GM21576 (cell line): ENCODE results near the gene ROR1.
"Not testable (repeated sequence)": the region's sequence is repeated elsewhere in the genome, so short reads cannot be mapped to it uniquely, and the experiment has no call there.

Experiments
- ATAC-seq: cut with Tn5 transposase; IDR thresholded peaks from one replicate; pipeline ENCODE4 v1.9.1; 2021; ENCODE audit warnings: mild to moderate bottlenecking, moderate library complexity; ENCODE audit not compliant: unreplicated experiment

Gene ROR1

DNA sequence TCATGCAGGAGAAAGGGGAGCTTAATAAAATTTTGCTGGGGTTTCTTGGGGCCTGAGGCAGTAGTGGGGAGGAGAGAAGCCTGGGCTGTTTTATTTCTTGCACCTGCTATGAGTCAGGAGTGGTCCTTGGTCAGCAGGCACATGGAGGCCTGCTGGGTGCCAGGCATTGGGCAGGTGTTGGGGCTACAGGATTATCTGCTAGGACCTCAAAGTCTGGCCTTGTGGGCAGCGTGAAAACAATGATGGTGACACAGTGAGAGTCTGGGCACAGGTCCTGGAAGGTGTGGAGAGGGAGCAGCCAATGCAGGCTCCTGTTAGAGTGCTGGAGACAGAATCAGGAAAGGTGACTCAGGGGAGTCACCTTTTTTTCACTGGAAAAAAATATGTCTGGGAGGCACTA lies 17.2 kb downstream of the ROR1 start:
- ATAC-seq = no peak

DNA sequence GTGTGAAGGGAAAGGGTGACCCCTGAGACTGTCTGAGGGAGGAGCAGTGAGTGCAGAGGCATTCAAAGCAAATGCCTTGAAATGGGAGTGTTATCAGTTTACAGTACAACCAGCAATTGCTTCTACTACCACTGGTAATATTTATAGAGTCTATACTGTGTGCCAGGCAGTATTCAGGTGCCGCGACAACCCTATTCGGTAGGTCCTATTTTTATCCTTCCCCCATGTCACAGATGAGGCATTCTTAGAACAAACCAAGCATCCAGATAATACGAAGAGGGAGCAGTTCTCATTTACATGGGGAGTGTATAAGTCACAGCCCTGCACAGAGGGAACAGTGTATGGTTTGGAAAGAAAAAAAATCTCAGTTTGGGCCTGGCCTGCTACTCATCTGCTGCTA lies 18.3 kb downstream of the ROR1 start:
- no peak for ATAC-seq

DNA sequence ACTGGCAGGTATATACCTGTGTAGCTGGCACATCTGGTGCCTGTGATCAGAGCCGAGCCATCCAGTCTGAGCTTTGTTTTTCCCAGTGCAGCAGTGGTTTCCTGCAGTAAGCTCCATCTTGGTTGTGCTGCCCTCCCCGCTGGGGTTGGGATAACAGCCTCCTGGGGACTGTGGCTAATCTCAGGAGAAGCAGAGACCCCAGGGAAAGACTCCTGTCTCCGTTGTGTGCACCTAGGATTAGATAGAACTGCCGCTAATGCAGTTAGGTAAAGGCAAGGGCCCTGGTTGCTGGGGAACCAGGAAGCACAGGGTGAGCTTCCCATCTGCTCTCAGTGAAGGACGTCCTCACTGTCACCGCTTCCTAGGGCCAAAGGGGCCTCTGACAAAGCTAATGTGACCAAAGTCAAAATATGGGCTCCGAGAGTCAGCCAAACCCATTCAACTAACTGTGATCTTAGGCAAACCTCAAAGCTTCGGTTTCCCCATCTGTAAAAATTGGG lies 20.0 kb downstream of the ROR1 start:
- no peak for ATAC-seq

DNA sequence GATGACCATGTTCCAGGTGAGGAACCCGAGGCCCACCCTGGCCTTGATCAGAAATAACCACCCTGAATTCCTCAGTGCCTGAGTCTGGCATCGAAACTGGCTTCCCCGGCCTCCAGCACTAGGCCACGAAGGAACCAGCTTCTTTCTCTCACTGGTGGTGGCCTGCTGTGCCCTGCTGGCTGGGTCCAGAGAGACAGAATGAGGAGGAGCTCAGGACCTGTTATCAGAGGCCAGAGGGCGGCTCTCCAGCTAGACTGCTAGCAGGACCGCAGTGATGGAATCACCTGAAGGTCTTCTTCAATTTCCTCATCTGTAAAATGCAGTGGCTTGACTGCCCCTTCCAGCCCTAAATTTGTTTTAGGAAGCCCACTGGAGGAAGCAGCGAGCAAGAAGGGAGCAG lies 20.5 kb downstream of the ROR1 start:
- no peak for ATAC-seq

DNA sequence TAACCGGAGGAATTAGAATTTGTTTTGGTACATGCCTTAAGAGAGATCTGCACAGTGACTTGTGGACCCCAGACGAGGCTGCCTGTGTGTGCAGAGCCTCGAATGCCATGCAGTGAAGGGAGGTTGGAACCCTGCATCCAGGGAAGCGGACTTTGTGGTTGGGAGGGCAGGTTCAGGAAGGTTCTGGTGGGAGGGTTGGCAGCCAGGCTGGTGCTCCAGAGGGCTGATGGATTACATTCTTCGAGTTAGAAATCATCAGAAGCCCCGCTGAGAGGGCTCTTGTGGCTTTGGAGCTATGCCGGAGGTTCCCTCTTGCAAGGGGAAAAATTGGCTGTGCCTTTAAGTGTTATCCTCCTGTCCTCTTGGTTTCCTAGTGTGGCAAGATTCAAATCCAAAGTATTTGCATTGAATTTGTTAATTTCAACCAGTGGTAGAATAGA lies 21.1 kb downstream of the ROR1 start:
- no peak for ATAC-seq

DNA sequence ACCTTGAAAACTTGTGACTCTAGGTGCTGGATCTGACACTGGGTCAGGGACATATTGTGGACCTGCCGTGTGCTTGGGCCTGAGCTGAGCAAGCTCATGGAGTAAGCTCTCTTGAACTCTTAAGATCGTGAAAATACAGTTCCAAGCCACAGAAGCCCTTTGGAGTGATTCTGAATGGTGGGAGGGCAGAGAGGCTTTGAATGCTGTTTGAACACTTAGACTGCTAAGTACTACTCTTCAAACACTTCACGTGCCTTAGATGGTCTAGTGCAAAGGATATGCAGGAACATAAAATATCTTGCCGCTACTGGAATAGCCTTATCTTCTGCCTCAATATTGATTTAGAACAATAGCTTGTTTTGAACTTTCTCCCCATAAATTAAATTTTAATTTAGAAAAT lies 21.6 kb downstream of the ROR1 start:
- no peak for ATAC-seq

DNA sequence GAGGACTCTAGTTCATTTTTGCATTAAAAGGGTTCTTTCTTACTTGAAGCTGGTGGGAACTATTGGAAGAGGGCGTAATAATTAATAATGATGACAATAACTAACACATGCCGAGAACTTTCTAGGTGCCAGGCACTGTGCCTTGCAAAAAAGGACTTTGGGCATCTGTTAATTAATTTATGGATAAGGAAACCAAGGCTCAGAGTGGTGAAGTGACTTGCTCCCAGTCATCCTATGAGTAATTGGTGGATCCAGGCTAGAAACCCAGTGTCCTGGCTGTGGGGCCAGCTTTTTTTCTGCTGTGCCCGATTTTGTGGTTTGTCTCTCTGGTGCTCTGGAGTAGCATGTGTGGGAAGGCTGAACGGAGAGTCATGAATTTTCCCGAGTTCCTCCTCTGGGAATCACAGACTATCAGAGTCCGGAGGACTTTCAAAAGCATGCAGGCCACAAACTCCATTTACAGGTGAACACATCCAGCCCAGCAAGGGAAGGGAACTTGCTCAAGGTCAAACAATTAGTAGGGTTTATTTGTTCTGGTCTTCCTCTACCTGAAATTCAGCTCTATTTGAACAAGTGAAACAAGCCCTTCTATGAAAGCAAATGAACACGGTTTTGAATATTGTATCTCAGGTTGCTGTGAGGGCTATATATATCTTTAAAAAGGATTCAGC lies 23.4 kb downstream of the ROR1 start:
- ATAC-seq = no peak

DNA sequence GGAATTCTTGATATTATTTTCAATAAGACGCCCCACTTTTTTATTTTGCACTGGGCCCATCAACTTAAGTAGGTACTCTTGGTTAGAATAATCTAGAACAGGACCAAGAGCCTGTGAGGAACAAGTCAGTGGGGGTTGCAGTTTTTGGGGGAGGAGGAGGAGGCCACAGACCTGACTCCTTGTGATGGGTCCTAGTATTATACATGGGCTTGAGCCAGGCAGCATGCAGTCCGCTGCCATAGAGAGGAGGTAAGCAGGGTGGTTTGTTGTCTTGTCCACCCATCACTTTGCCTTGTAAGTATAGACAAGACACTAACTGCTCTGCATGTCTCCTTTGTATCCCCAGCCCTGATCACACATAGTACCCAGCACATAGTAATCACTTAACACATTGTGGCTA lies 24.5 kb downstream of the ROR1 start:
- no peak for ATAC-seq

DNA sequence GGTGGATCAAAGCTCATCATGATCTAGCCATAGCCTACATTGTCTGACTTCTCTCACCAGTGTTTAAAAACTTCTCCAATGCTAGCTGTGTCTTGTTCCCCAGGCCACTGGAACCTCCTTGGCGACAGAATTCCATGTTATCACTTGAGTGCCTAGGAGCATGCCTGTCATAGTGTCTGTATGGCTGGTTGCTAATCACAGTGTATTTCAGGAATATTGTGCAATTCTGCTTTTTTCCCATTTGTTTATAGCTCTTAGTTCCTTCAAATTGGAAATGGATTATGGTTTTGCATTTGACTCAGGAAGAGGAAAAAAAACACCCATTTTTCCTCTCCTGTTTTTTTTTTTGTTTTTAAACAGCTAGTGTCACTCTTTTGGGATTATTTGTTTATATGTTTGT lies 25.5 kb downstream of the ROR1 start:
- no peak for ATAC-seq

DNA sequence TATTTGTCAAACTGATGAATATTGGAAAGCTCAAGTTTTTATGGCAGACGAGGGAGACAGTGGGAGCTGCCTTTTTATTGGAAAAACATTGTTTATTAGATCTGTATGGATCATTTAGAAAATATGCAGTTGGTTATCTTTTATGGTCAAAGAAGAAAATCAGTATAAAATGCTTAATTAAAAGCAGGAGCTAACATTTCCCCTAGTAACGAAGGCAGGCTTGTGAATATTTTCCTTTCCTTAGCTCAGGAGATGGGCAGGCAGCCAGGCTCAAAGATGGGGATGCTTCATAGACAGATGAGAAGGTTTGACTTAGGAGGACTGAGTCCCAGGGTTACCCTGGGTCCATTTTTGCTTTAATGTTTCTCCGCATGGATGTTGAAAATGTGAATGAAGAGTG lies 26.0 kb downstream of the ROR1 start:
- ATAC-seq = no peak

DNA sequence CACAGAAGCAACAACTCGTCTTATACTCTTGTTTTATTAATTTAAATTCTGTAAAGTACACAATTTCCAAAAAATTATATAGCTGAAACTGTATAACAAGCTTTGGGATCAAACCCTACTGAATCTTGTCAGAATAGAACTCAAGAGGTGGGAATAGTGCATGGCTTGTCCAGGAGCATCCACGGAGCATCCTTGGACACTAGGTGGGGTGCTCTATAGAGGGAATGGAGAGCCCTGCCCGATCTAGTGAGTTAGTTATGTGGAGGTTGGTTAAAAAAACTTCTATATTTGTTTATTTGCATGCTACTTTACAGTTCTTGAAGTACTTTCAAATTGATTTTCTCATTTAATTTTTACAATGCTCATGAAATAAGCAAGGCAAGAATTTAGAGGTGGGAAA lies 28.3 kb downstream of the ROR1 start:
- ATAC-seq = no peak

DNA sequence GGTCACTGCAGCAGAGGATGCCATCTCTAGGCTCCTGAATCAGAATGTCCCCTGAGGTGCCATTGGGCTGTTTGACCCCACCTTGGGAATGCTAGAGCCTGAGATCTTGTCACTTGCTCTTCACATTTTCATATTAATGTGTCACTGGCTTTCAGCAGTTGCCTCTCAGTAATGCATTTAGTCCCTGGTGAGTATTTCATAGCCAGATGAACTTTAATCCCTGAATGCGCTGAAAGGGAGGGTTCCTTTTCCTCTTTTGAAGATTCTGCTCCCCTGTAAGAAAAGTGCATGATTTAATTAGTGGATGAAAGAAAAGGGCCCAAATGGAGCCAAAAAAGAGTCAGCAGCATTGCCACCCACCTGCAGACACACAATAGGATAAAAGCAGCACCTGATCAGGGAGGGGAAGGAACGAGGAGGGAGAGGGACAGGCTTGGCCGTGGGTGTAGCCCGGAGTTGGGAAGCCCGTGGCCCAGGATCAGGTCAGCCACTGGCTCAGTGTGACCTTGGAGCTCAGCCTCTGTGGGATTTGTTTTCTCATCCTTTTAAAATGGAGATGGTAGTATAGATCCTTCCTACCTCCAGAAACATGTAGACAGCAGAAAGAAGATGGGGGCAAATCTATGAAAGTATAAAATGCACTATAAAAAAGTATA lies 31.1 kb downstream of the ROR1 start:
- no peak for ATAC-seq

DNA sequence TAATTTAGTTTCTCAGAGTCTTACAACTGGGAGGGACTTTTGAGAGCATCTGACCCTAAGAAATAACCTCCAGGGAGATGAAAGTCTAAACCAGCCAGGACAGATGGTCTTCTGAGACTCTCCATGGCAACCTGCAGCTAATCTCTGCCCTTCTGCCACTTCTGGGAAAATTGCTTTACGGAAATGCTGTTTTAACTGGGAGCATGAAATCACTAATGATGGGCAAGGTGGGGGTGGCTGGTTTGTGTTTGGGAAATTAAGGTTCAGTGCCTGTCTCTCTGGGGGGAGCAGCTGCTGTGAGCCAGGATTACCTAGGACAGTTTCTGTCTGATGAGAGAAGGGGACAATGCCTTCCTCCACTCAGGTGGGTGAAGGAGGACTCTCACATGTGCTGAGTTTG lies 33.2 kb downstream of the ROR1 start:
- ATAC-seq = no peak

DNA sequence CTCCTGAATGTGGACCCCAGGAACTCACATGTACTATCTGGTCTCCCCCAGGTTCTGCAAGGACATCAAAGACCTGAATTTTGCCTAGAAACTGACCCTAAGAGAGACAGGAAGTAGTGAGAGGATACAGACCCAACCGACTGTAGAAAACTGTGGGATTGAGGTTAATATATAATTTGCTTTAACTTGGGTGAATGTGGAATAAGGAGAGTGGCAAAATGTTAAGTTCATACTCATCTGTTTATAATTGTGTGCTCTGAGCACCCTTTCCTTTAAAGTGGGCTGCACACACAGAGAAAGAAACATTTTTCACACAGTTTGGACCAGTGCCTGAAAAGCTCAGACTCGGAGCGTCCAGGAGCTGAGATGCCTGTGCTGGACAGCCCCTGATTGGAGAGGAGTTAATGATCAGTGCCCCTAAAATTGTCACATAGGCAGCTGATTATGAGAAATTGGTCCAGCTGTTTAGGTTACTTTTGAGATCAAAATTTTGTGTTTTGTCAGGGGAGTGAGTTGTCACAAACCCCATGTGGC lies 37.2 kb downstream of the ROR1 start:
- no peak for ATAC-seq

DNA sequence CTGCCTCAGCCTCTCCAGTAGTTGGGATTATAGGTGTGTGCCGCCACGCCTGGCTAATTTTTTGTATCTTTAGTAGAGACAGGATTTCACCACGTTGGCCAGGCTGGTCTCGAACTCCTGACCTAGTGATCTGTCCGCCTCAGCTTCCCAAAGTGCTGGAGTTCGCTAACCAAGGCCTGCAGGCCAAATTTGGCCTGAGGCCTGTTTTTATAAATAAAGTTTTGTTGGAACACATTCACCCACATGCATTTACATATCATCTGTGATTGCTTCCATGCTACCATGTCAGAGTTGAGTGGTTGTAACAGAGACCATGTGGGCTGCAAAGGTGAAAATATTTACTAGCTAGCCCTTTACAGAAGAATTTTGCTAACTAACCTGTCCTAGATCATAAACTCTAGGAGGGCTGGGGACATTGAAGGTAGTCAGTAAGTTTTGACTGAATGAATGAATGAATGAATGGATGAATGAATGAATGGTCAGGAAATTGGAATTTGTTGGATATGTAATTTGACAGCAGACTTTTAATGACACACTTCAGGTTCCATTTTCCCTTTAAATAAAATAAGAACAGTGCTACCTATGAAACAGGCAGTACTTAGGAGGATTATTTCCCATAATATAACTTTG lies 38.4 kb downstream of the ROR1 start:
- no peak for ATAC-seq

DNA sequence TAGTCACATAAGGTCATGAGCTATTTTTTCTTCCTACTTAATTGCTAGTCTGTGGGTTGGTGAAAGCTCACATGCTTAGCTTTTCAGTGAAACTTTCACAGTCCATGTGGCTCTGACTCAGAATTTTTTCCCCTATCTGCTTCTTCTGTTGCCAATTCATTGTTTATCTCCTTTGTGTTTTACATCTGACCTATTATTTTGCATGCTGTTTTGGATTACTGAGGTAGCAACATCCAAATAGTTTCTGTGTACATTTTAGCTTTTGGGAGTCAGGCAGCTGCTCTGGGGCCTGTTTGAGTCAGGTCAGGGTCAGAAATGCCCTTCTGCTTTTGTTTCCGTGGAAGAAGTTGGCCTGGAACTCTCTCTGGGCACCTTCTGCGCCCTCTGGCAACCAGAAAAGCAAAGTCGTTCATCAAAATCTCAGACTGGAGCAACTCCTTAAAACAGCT lies 40.0 kb downstream of the ROR1 start:
- ATAC-seq = peak; percentile 79

DNA sequence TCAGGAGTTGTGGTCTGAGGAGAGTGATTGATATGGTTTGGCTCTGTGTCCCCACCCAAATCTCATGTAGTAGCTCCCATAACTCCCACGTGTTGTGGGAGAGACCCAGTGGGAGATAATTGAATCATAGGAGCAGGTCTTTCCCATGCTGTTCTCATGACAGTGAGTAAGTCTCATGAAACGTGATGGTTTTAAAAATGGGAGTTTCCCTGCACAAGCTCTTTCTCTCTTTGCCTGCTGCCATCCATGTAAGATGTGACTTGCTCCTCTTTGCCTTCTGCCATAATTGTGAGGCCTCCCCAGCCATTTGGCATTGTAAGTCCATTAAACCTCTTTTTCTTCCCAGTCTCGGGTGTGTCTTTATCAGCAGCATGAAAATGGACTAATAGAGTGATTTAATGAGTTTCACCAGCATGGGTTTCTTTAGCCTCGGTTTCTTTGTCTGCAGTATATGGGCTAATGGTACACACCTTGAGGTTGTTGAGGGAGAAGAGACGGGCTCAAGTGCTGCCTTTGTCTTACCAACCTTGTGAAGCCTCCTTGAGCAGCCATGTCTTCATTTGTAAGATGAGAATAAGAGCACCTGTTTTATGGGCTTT lies 42.5 kb downstream of the ROR1 start:
- not testable (repeated sequence) for ATAC-seq

DNA sequence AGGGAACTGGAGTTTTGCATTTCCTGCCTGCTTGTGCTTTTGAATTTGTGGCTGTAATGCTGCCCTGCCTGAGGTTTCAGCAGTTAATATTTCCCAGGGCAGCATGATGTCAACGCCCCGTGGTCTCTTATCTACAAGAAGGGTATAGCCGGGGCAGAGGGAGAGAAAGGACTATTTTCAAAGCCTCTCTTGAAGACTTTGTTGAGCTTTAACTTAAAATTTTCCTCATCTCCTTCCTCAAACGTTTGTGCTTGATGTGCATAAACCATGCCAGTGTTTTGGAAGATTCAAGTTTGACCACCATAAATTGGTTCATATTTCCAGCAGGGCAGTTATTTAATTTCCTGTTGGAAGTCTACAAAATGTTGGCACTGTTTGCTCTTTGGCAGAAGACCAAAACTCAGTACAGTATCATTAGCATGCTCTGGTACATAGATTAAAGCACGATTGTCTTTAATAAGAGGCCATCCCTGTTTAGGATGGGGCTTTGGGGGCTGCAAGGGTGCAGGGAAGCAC lies 43.4 kb downstream of the ROR1 start:
- ATAC-seq = no peak

DNA sequence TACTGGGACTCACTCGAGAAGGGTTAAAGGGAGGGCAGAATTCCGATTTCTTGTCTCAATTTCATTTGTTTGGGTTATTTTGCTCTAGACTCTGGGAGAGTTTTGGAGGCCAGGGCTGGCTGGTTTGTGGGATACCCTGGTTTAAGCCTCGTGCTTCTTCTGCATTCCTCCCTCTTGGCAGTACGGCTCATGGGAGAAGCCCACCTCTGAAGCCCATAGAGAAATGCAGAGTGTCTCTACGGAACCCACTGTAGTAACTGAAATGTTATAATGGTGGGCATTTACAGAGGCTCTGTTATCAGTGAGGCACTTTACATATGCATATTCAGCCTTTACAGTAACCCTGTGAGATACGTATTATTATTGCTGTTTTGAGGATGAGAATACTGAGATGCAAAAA lies 43.9 kb downstream of the ROR1 start:
- ATAC-seq = no peak

DNA sequence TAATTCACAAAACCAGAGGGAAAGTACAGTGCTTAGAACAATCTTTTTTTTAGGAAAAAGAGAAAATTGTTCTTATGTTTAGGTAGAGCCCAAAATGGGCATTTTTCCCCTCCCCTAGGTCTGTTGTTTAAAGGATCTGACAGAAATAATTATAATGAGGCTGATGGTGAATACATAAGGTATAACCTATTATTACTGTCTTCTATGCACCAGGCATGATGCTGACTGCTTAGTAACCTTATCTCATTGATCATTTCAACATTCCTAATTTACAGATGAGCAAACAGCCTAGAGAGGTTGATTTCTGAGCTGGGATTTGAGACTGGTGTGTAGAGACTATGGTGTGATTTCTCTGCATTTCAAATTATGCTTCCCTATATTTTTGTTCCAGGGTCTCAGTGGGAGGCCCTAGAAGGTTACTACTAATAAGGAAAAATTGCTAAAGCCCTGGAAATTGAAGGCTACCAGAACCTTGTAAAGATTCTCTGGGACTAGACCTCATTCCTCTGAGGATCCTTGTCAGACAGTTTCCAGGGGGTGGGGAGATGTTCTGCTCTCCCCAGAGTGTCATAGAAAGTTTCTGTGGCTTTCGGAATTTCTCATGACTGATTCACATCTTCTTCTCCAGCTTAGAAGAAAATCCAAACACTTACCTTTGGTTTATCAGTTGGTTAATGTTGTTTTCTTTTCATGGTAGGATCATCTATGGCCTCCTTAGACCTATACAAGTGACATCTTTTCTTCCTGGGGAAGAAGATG lies 44.9 kb downstream of the ROR1 start:
- no peak for ATAC-seq

DNA sequence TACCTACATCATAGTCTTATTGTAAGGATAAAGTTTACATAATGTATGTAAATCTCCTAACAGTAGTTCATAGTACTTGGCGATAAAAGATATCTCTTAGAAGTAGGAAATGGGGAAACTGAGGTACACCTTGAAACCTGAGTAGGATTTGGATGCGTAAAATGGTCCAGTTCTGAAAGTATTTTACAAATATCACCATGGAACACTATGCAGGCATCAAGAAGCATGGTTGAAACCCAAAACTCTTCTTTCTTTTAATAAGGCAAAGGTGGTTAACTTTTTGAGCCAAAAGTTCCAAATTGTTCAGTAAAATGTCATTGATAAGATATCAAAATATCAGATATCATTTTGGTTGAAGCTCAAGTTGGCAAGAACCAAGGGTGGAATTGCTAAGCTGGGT lies 46.0 kb downstream of the ROR1 start:
- no peak for ATAC-seq
